ENCODE results near the gene COPS6. TPM values are rescaled to one million over a fixed set of nuclear protein-coding genes. Genes with fewer than 3 reads are reported as not detected.

The COPS6 gene
- total RNA-seq, 5 donors from 2014 or later (not counting 1 experiment from before 2014, with no cell fraction given) = 67.1 to 71.1 (median 68.3) TPM

DNA sequence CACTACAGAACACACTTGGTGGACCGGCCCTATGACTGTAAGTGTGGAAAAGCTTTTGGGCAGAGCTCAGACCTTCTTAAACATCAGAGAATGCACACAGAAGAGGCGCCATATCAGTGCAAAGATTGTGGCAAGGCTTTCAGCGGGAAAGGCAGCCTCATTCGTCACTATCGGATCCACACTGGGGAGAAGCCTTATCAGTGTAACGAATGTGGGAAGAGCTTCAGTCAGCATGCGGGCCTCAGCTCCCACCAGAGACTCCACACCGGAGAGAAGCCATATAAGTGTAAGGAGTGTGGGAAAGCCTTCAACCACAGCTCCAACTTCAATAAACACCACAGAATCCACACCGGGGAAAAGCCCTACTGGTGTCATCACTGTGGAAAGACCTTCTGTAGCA lies 24.6 kb upstream of the COPS6 start:
- H3K36me3 ChIP-seq (ENCODE audit: control insufficient read depth in 2 of 2, extremely low read depth in 1 of 2, insufficient read depth in 1 of 2, low read length in 1 of 2) = peaks cover 2 to 22% of the 10 kb centered on the region in 2 donors
- ChIA-PET CTCF (interaction anchor here in 1 of 2 donors (0.5 kb wide), 1 partner anchor 19 kb away, joined by 3 read pairs; no protein-coding TSS in a partner anchor), POLR2A (interaction anchor here in 1 of 2 donors (1.2 kb wide), 1 partner anchor 10 kb away, joined by 5 read pairs; no protein-coding TSS in a partner anchor)
- no peaks in the 10 kb centered on the region for H3K9me3 ChIP-seq
- H3K27me3 Mint-ChIP-seq = no peaks in the 10 kb centered on the region
- peak overlapping the region in 1 of 2 donors; percentile 19 for H3K27ac Mint-ChIP-seq
- H3K4me3 Mint-ChIP-seq = no peak overlapping the region
- no peaks in the 10 kb centered on the region for H3K27me3 ChIP-seq (replicated peaks in 1 of 2; ENCODE audit: control insufficient read depth in 2 of 2, extremely low read depth in 1 of 2, insufficient read depth in 2 of 2, low read length in 1 of 2)
- peaks cover 32% of the 10 kb centered on the region for H3K36me3 Mint-ChIP-seq
- DNase-seq (no peak), ATAC-seq (replicated peaks in 1 of 4) (no peak)
- 97% methylated on average over 4 of the region's 9 CpGs for WGBS (ENCODE audit: insufficient coverage)
- H3K4me1 Mint-ChIP-seq = no peaks in the 10 kb centered on the region
- no peak overlapping the region for H3K27ac ChIP-seq (ENCODE audit: low read length)
- H3K9me3 Mint-ChIP-seq = no peaks in the 10 kb centered on the region
- no peaks in the 10 kb centered on the region for H3K4me1 ChIP-seq (ENCODE audit: control insufficient read depth in 1 of 2, extremely low read depth in 1 of 2, insufficient read depth in 2 of 2, low read length in 2 of 2)
- no peak overlapping the region for H3K4me3 ChIP-seq (ENCODE audit: control insufficient read depth in 1 of 2, extremely low read depth in 1 of 2, low read length in 1 of 2)

DNA sequence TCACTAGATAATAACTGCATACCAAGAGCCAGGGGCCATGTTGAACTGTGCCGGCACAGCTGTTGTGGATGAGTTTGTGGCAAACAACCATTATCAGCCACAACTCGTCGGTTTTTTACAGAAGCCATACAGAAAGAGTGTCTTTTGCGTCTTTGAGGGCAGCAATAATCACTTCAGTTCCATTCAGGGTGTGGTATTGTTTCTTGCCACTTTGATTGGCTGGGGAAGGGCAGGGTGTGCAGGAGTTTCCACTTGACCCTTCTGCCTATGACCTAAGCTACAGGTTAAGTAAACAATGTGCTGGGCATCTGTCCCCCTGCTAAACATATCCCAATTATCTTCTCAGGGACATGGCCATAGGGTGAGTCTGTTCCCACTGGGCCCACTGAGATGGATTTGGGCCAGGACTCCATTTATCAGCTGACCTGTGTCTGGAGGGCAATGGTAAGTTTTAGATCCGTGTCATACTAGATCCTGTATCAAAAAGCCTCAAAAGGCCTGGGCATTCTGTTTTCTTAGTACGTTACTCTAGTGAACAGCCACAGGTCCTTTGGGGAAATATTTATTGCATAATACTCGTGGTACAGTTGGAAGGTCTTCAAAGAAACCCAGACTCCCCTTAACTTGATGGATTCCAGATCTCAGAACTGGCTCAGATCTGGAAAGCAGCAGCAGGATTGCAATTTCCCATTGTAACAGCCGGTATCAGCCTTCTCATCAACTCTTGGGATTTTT lies 23.1 kb upstream of the COPS6 start:
- peak overlapping the region in 1 of 2 donors; percentile 39 for H3K27ac Mint-ChIP-seq
- H3K27me3 Mint-ChIP-seq = no peaks in the 10 kb centered on the region
- Histone ChIP-seq H3K27me3 (replicated peaks in 1 of 2; ENCODE audit: control insufficient read depth in 2 of 2, extremely low read depth in 1 of 2, insufficient read depth in 2 of 2, low read length in 1 of 2) (no peaks in the 10 kb centered on the region), H3K27ac (ENCODE audit: low read length) (no peak overlapping the region), H3K36me3 (ENCODE audit: control insufficient read depth in 2 of 2, extremely low read depth in 1 of 2, insufficient read depth in 1 of 2, low read length in 1 of 2) (peaks cover 14 to 23% of the 10 kb centered on the region in 2 donors), H3K9me3 (peaks cover 2% of the 10 kb centered on the region), H3K4me1 (ENCODE audit: control insufficient read depth in 1 of 2, extremely low read depth in 1 of 2, insufficient read depth in 2 of 2, low read length in 2 of 2) (no peaks in the 10 kb centered on the region), H3K4me3 (ENCODE audit: control insufficient read depth in 1 of 2, extremely low read depth in 1 of 2, low read length in 1 of 2) (no peak overlapping the region)
- 93% methylated on average over 5 of the region's 8 CpGs for WGBS (ENCODE audit: insufficient coverage)
- DNase-seq = no peak
- H3K4me3 Mint-ChIP-seq = no peak overlapping the region
- CTCF ChIA-PET = no interaction called here
- POLR2A ChIA-PET = no interaction called here
- H3K36me3 Mint-ChIP-seq = peaks cover 37% of the 10 kb centered on the region
- H3K4me1 Mint-ChIP-seq = no peaks in the 10 kb centered on the region
- ATAC-seq (replicated peaks in 1 of 4) = no peak
- peaks cover 0 to 5% (median 3%) of the 10 kb centered on the region in 3 donors for H3K9me3 Mint-ChIP-seq

DNA sequence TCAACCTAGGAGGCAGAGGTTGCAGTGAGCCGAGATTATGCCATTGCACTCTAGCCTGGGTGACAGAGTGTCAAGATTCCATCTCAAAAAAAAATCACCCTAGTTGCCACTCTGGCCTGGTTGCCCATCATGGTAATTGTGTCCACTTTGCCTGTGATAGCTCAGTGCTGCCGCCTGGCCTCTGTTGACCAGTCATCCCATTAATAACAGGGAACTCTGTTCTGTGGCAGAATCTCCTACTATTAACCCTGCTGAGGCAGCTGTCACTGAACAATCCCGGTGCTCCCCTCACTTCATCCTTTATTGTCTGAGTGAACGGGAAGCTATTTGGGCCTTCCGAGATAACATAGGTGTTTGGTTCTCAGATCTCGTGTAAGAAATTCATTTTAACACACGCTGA lies 21.8 kb upstream of the COPS6 start:
- no peak for ATAC-seq (replicated peaks in 1 of 4)
- Histone ChIP-seq H3K27me3 (replicated peaks in 1 of 2; ENCODE audit: control insufficient read depth in 2 of 2, extremely low read depth in 1 of 2, insufficient read depth in 2 of 2, low read length in 1 of 2) (no peaks in the 10 kb centered on the region), H3K4me3 (ENCODE audit: control insufficient read depth in 1 of 2, extremely low read depth in 1 of 2, low read length in 1 of 2) (no peak overlapping the region), H3K36me3 (ENCODE audit: control insufficient read depth in 2 of 2, extremely low read depth in 1 of 2, insufficient read depth in 1 of 2, low read length in 1 of 2) (peaks cover 27 to 31% of the 10 kb centered on the region in 2 donors), H3K4me1 (ENCODE audit: control insufficient read depth in 1 of 2, extremely low read depth in 1 of 2, insufficient read depth in 2 of 2, low read length in 2 of 2) (no peaks in the 10 kb centered on the region), H3K27ac (ENCODE audit: low read length) (no peak overlapping the region), H3K9me3 (peaks cover 5% of the 10 kb centered on the region)
- H3K27me3 Mint-ChIP-seq = no peaks in the 10 kb centered on the region
- peaks cover 47% of the 10 kb centered on the region for H3K36me3 Mint-ChIP-seq
- H3K4me3 Mint-ChIP-seq = no peak overlapping the region
- CTCF ChIA-PET = no interaction called here
- H3K9me3 Mint-ChIP-seq = peaks cover 5 to 16% (median 15%) of the 10 kb centered on the region in 3 donors
- no peaks in the 10 kb centered on the region for H3K4me1 Mint-ChIP-seq
- 100% methylated on average over 2 of the region's 7 CpGs for WGBS (ENCODE audit: insufficient coverage)
- no peak overlapping the region for H3K27ac Mint-ChIP-seq
- POLR2A ChIA-PET = no interaction called here
- no peak for DNase-seq

DNA sequence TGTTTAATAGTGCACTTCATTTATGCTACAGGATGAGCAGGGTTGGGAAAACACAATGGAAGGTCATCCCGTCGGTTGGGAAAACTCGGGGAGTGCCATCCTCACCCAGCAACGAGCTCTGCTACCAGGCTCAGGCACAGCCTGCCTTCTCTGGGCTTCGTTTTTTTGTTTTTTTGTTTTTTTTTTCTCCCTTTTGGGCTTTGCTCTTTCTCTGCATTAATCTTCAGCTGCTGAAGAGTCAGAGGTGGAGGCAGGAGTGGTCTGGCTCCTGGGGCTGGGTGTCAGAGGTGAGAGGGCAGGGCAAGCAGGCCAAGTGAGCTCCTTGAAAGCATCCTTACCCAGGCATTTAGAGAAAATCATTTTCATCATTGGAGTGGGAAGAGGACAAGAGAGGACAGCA lies 18.8 kb upstream of the COPS6 start:
- Histone ChIP-seq H3K36me3 (ENCODE audit: control insufficient read depth in 2 of 2, extremely low read depth in 1 of 2, insufficient read depth in 1 of 2, low read length in 1 of 2) (peaks cover 42 to 52% of the 10 kb centered on the region in 2 donors), H3K27ac (ENCODE audit: low read length) (no peak overlapping the region), H3K9me3 (peaks cover 5% of the 10 kb centered on the region), H3K27me3 (replicated peaks in 1 of 2; ENCODE audit: control insufficient read depth in 2 of 2, extremely low read depth in 1 of 2, insufficient read depth in 2 of 2, low read length in 1 of 2) (no peaks in the 10 kb centered on the region), H3K4me1 (ENCODE audit: control insufficient read depth in 1 of 2, extremely low read depth in 1 of 2, insufficient read depth in 2 of 2, low read length in 2 of 2) (no peaks in the 10 kb centered on the region), H3K4me3 (ENCODE audit: control insufficient read depth in 1 of 2, extremely low read depth in 1 of 2, low read length in 1 of 2) (no peak overlapping the region)
- no peaks in the 10 kb centered on the region for H3K4me1 Mint-ChIP-seq
- no CpG with 5 or more reads among the region's 5 CpGs for WGBS (ENCODE audit: insufficient coverage)
- ATAC-seq (replicated peaks in 1 of 4) (no peak), DNase-seq (no peak)
- no peak overlapping the region for H3K27ac Mint-ChIP-seq
- no peaks in the 10 kb centered on the region for H3K27me3 Mint-ChIP-seq
- ChIA-PET POLR2A (interaction anchor here (0.6 to 0.7 kb wide), 2 partner anchors 30 to 452 kb away, joined by 5 to 7 read pairs; no protein-coding TSS in a partner anchor), CTCF (interaction anchor here (0.7 kb wide), 2 partner anchors 80 to 174 kb away, joined by 6 to 8 read pairs; no protein-coding TSS in a partner anchor)
- H3K4me3 Mint-ChIP-seq = no peak overlapping the region
- H3K36me3 Mint-ChIP-seq = peaks cover 60% of the 10 kb centered on the region
- H3K9me3 Mint-ChIP-seq = peaks cover 11 to 22% (median 20%) of the 10 kb centered on the region in 3 donors

DNA sequence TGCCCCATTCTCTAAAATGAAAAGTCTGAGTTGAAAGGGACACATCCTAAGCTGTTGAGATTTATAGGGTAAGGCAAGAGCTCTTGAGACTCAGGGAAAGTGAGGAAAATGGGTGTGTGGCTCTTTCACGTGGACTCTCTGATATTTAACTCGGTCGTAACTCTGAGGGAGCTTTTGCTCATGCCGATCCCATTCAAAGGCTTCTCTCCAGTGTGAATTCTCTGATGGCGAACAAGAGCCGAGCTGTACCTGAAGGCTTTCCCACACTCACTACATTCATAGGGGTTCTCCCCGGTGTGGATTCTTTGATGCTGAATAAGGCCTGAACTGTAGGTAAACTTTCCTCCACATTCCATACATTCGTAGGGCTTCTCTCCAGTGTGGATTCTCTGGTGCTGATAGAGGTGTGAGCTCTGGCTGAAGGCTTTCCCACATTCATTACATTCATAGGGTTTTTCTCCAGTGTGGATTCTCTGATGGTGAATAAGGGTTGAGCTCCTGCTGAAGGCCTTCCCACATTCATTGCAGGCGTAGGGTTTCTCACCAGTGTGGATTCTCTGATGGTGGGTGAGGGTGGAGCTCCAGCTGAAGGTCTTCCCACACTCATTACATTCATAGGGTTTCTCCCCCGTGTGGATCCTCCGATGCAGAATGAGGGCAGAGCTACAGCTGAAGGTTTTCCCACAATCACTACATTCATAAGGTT lies 17.6 kb upstream of the COPS6 start:
- no peaks in the 10 kb centered on the region for H3K27me3 ChIP-seq (replicated peaks in 1 of 2; ENCODE audit: control insufficient read depth in 2 of 2, extremely low read depth in 1 of 2, insufficient read depth in 2 of 2, low read length in 1 of 2)
- peaks cover 5% of the 10 kb centered on the region for H3K9me3 ChIP-seq
- H3K36me3 Mint-ChIP-seq = peaks cover 71% of the 10 kb centered on the region
- 96% methylated on average over 4 of the region's 11 CpGs for WGBS (ENCODE audit: insufficient coverage)
- no peak overlapping the region for H3K27ac Mint-ChIP-seq
- H3K4me1 Mint-ChIP-seq = no peaks in the 10 kb centered on the region
- ChIA-PET CTCF (interaction anchor here in 1 of 2 donors (0.6 to 0.7 kb wide), 2 partner anchors 29 to 79 kb away, joined by 3 read pairs; no protein-coding TSS in a partner anchor), POLR2A (interaction anchor here in 1 of 2 donors (0.5 kb wide), 1 partner anchor 19 kb away, joined by 3 read pairs; no protein-coding TSS in a partner anchor)
- ATAC-seq (replicated peaks in 1 of 4) (no peak), DNase-seq (no peak)
- no peak overlapping the region for H3K4me3 Mint-ChIP-seq
- peak overlapping the region in 1 of 2 donors; percentile 11 for H3K4me3 ChIP-seq (ENCODE audit: control insufficient read depth in 1 of 2, extremely low read depth in 1 of 2, low read length in 1 of 2)
- no peak overlapping the region for H3K27ac ChIP-seq (ENCODE audit: low read length)
- H3K36me3 ChIP-seq (ENCODE audit: control insufficient read depth in 2 of 2, extremely low read depth in 1 of 2, insufficient read depth in 1 of 2, low read length in 1 of 2) = peaks cover 42 to 63% of the 10 kb centered on the region in 2 donors
- no peaks in the 10 kb centered on the region for H3K4me1 ChIP-seq (ENCODE audit: control insufficient read depth in 1 of 2, extremely low read depth in 1 of 2, insufficient read depth in 2 of 2, low read length in 2 of 2)
- peaks cover 11 to 22% (median 20%) of the 10 kb centered on the region in 3 donors for H3K9me3 Mint-ChIP-seq
- H3K27me3 Mint-ChIP-seq = no peaks in the 10 kb centered on the region

DNA sequence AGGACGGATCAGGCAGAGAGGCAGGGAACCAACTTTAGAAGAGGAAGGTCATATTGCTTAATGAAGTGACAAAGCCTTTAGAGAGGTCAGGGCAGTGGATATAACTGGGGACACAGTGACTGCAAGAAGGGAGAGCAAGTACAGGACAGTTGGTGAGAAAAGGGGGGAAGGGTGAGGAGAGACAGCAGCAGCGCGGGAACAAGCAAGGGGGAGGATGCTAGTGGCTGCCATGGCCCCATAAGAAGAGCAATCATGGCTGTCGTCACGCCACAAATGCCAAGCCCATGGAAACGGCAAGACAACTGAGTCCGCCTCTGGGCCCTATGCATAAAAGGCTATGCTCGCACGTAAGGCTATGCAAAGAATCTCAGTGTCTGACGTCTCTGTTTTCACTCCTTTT lies 16.3 kb upstream of the COPS6 start:
- POLR2A ChIA-PET = interaction anchor here in 1 of 2 donors (0.6 kb wide), 1 partner anchor 319 kb away, joined by 3 read pairs; no protein-coding TSS in a partner anchor
- peaks cover 75% of the 10 kb centered on the region for H3K36me3 Mint-ChIP-seq
- WGBS (ENCODE audit: insufficient coverage) = 100% methylated on average over 9 of the region's 10 CpGs
- Histone ChIP-seq H3K4me3 (ENCODE audit: control insufficient read depth in 1 of 2, extremely low read depth in 1 of 2, low read length in 1 of 2) (no peak overlapping the region), H3K9me3 (peaks cover 5% of the 10 kb centered on the region), H3K27me3 (replicated peaks in 1 of 2; ENCODE audit: control insufficient read depth in 2 of 2, extremely low read depth in 1 of 2, insufficient read depth in 2 of 2, low read length in 1 of 2) (no peaks in the 10 kb centered on the region), H3K36me3 (ENCODE audit: control insufficient read depth in 2 of 2, extremely low read depth in 1 of 2, insufficient read depth in 1 of 2, low read length in 1 of 2) (peaks cover 44 to 74% of the 10 kb centered on the region in 2 donors), H3K27ac (ENCODE audit: low read length) (no peak overlapping the region), H3K4me1 (ENCODE audit: control insufficient read depth in 1 of 2, extremely low read depth in 1 of 2, insufficient read depth in 2 of 2, low read length in 2 of 2) (no peaks in the 10 kb centered on the region)
- peaks cover 0 to 4% (median 0%) of the 10 kb centered on the region in 3 donors for H3K4me1 Mint-ChIP-seq
- no peak overlapping the region for H3K27ac Mint-ChIP-seq
- H3K27me3 Mint-ChIP-seq = no peaks in the 10 kb centered on the region
- no peak for ATAC-seq (replicated peaks in 1 of 4)
- CTCF ChIA-PET = interaction anchor here in 1 of 2 donors (0.6 kb wide), 1 partner anchor 1112 kb away, joined by 3 read pairs; no protein-coding TSS in a partner anchor
- H3K4me3 Mint-ChIP-seq = no peak overlapping the region
- no peak for DNase-seq
- peaks cover 11 to 22% (median 20%) of the 10 kb centered on the region in 3 donors for H3K9me3 Mint-ChIP-seq
